GM19351 (cell line): ENCODE measurements around the gene TOB2.

Source experiments
- ATAC-seq: cut with Tn5 transposase; IDR thresholded peaks from one replicate; pipeline ENCODE4 v1.9.1; 2021; ENCODE audit warnings: mild to moderate bottlenecking, moderate library complexity; ENCODE audit not compliant: unreplicated experiment

TOB2 gene

DNA sequence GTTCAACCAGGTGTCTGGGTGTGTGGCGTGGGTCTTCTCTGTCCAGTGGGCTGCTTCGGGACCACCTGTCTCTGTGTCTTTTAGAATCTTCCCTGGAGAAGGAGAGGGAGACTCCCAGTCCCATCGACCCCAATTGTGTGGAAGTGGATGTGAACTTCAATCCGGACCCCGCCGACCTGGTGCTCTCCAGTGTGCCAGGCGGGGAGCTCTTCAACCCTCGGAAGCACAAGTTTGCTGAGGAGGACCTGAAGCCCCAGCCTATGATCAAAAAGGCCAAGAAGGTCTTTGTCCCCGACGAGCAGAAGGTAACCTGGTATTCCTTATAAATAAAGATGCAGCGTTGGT, 52.6 kb downstream of the TOB2 start:
- no peak for ATAC-seq

DNA sequence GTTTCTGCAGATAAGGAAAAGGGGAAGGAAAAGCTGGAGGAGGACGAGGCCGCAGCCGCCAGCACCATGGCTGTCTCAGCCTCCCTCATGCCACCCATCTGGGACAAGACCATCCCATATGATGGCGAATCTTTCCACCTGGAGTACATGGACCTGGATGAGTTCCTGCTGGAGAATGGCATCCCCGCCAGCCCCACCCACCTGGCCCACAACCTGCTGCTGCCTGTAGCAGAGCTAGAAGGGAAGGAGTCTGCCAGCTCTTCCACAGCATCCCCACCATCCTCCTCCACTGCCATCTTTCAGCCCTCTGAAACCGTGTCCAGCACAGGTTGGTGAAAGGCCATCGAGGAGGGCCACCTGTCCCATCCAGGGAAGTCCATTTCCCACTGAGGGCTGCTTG, 59.3 kb downstream of the TOB2 start:
- no peak for ATAC-seq

DNA sequence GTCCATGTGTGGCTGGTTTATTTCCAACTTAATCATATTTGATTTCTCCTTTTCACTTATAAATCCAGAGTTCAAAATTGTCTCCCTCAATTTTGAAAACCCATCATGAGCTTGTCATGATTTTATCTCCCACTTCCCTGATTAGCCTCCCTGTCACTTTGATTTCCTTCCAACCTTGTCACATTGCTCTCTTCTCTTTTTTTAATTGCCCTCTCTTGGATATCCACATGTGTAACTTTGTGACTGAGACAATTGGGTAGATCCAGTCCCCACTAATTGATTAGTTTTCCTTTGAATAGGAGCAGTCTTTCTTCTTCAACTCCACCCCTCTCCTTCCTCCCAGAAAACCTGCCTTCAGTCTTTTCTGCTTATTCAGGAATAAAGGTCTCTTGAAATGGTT, 62.5 kb downstream of the TOB2 start:
- no peak for ATAC-seq
